Keratinocyte (primary cell): ENCODE data around the gene L3MBTL4. TPM values are rescaled to one million over a fixed set of nuclear protein-coding genes. Genes with fewer than 3 reads are reported as not detected.

ENCODE experiments used
- DNase-seq: peaks from one replicate; pipeline ENCODE4 v3.0.0-alpha.2; 2011; ENCODE audit warnings: low read depth, missing footprints, low spot score
- FAIRE-seq: peaks from 2 replicates; lab custom pipeline; 2011; peaks lifted over from hg19 to GRCh38; lab: Jason Lieb, UNC
- H2AFZ ChIP-seq: 2 replicates; pipeline ENCODE4 v1.6.0; 2012; ENCODE audit warnings: low read length, control low read depth, inconsistent platforms; ENCODE audit not compliant: control insufficient read depth
- H3K27ac ChIP-seq: 2 replicates; pipeline ENCODE4 v1.5.1; 2011; ENCODE audit warnings: low read length; ENCODE audit not compliant: control insufficient read depth, insufficient read depth
- H3K27me3 ChIP-seq: 3 replicates; pipeline ENCODE4 v1.6.0; 2011; ENCODE audit warnings: low read length; ENCODE audit not compliant: control insufficient read depth, insufficient read depth; ENCODE audit errors: extremely low read depth
- H3K36me3 ChIP-seq, 2 experiments: 2 replicates in 1 of 2; 3 replicates in 1 of 2; pipeline ENCODE4 v1.5.1; 2011; ENCODE audit warnings: low read length in 2 of 2, mild to moderate bottlenecking in 1 of 2; ENCODE audit not compliant: control insufficient read depth in 2 of 2, insufficient read depth in 2 of 2; ENCODE audit errors: extremely low read depth in 1 of 2
- H3K4me1 ChIP-seq: 3 replicates; pipeline ENCODE4 v1.5.1; 2011; ENCODE audit warnings: low read length; ENCODE audit not compliant: control insufficient read depth, insufficient read depth; ENCODE audit errors: extremely low read depth
- H3K4me2 ChIP-seq: 3 replicates; pipeline ENCODE4 v1.6.0; 2011; ENCODE audit warnings: low read depth, low read length; ENCODE audit not compliant: control insufficient read depth, insufficient read depth; ENCODE audit errors: extremely low read depth
- H3K4me3 ChIP-seq, 3 experiments: fragments of 200-600 bp in 1 of 3; sonication (generic) in 1 of 3; 2 replicates in 2 of 3; 3 replicates in 1 of 3; pipeline ENCODE4 v1.5.1; 2011 to 2016; ENCODE audit warnings: low read length in 3 of 3, mild to moderate bottlenecking in 3 of 3, control low read depth in 2 of 3, inconsistent platforms in 1 of 3, low read depth in 1 of 3, mixed read lengths in 1 of 3, mixed run types in 1 of 3, moderate library complexity in 1 of 3; ENCODE audit not compliant: control insufficient read depth in 2 of 3, insufficient read depth in 2 of 3; ENCODE audit errors: extremely low read depth in 1 of 3
- H3K79me2 ChIP-seq: 2 replicates; pipeline ENCODE4 v1.6.0; 2012; ENCODE audit warnings: low read length; ENCODE audit not compliant: control insufficient read depth, insufficient read depth
- H3K9ac ChIP-seq: 3 replicates; pipeline ENCODE4 v1.6.0; 2011; ENCODE audit warnings: low read length; ENCODE audit not compliant: control insufficient read depth, insufficient read depth; ENCODE audit errors: extremely low read depth
- H3K9me1 ChIP-seq: 3 replicates; pipeline ENCODE4 v1.6.0; 2011; ENCODE audit warnings: low read length; ENCODE audit not compliant: control insufficient read depth, insufficient read depth; ENCODE audit errors: extremely low read depth
- H3K9me3 ChIP-seq: 2 replicates; pipeline ENCODE4 v1.5.1; 2012; ENCODE audit warnings: low read depth, low read length; ENCODE audit not compliant: control insufficient read depth
- H4K20me1 ChIP-seq: 3 replicates; pipeline ENCODE4 v1.6.0; 2011; ENCODE audit warnings: low read length; ENCODE audit not compliant: control insufficient read depth, insufficient read depth; ENCODE audit errors: extremely low read depth
- CTCF ChIP-seq, 3 experiments: IDR thresholded peaks in 1 of 3; conservative IDR thresholded peaks in 1 of 3; optimal IDR thresholded peaks in 1 of 3; 2 replicates in 2 of 3; 3 replicates in 1 of 3; pipeline versions ENCODE3 to v1.5.1; 2011; ENCODE audit warnings: low read length in 3 of 3, mild to moderate bottlenecking in 3 of 3, moderate library complexity in 2 of 3, control low read depth in 1 of 3, inconsistent platforms in 1 of 3; ENCODE audit not compliant: insufficient read depth in 2 of 3; ENCODE audit errors: extremely low read depth in 1 of 3
- EZH2 ChIP-seq: IDR thresholded peaks from one replicate; pipeline ENCODE4 v1.6.1; 2012; ENCODE audit warnings: inconsistent platforms, mild to moderate bottlenecking, low read length, moderate library complexity
- dilution Hi-C: fragments of 300-500 bp; cut with MboI; formaldehyde crosslinking; loops from one replicate; pipeline ENCODE4 v1.7.0; 2020; ENCODE audit warnings: low sequenced_read_pairs; ENCODE audit not compliant: extremely low pct_ligation_motif_present
- polyA plus RNA-seq, 5 experiments: library from polyadenylated mRNA; depleted of rRNA in 3 of 5; stranded (reverse) in 3 of 5; stranded (forward) in 1 of 5; unstranded in 1 of 5; fragments of >200 nt; gene quantifications; 1 replicate in 1 of 5; 2 replicates in 3 of 5; 3 replicates in 1 of 5; pipeline versions ENCODE4 v1.2.1 to v1.2.3, GENCODE V29; 2011 to 2012; ENCODE audit warnings: missing spikeins in 2 of 5, low read depth in 1 of 5, low replicate concordance in 1 of 5

Gene L3MBTL4
- polyA plus RNA-seq, 1 donor (not counting 4 experiments of a cell fraction or from before 2014, with no cell fraction given) = 0.17 TPM

GRCh38 chr18:6428851-6429395 is 14.2 kb upstream of the L3MBTL4 start:
- dilution Hi-C loops = no loop called here
- TF ChIP-seq CTCF (optimal IDR thresholded peaks at IDR 0.05 in 1 of 3, IDR thresholded peaks at IDR 0.05 in 1 of 3, conservative IDR thresholded peaks at IDR 0.05 in 1 of 3; ENCODE audit: extremely low read depth in 1 of 3, insufficient read depth in 2 of 3, low read length in 3 of 3) (no peak), EZH2 (no peak)
- H3K4me1 ChIP-seq = no peaks in the 10 kb centered on the region
- H2AFZ ChIP-seq = no peak overlapping the region
- no peaks in the 10 kb centered on the region for H4K20me1 ChIP-seq
- H3K79me2 ChIP-seq = no peaks in the 10 kb centered on the region
- H3K9me1 ChIP-seq = no peaks in the 10 kb centered on the region
- no peak overlapping the region for H3K9ac ChIP-seq
- no peak overlapping the region for H3K4me3 ChIP-seq
- H3K9me3 ChIP-seq = no peaks in the 10 kb centered on the region
- no peak for DNase-seq
- H3K27ac ChIP-seq = no peak overlapping the region
- H3K36me3 ChIP-seq = no peaks in the 10 kb centered on the region
- no peaks in the 10 kb centered on the region for H3K27me3 ChIP-seq
- no peak overlapping the region for H3K4me2 ChIP-seq
- no peak for FAIRE-seq

GRCh38 chr18:6427286-6427685 is 12.6 kb upstream of the L3MBTL4 start:
- Histone ChIP-seq H3K9ac (no peak overlapping the region), H4K20me1 (no peaks in the 10 kb centered on the region), H2AFZ (no peak overlapping the region), H3K4me2 (no peak overlapping the region), H3K4me3 (no peak overlapping the region), H3K4me1 (no peaks in the 10 kb centered on the region), H3K9me1 (no peaks in the 10 kb centered on the region), H3K27ac (no peak overlapping the region), H3K79me2 (no peaks in the 10 kb centered on the region), H3K9me3 (no peaks in the 10 kb centered on the region), H3K36me3 (no peaks in the 10 kb centered on the region), H3K27me3 (no peaks in the 10 kb centered on the region)
- dilution Hi-C loops = no loop called here
- DNase-seq (no peak), FAIRE-seq (no peak)
- TF ChIP-seq EZH2 = no peak
- TF ChIP-seq CTCF (optimal IDR thresholded peaks at IDR 0.05 in 1 of 3, IDR thresholded peaks at IDR 0.05 in 1 of 3, conservative IDR thresholded peaks at IDR 0.05 in 1 of 3; ENCODE audit: extremely low read depth in 1 of 3, insufficient read depth in 2 of 3, low read length in 3 of 3) = no peak
